NCI-H526 treated with DMSO at 0.1 percent for 48 hours (cell line): ENCODE results near the gene BMP2.

ENCODE experiments used
- DNase-seq: peaks from one replicate; lab custom pipeline; 2025; lab: John Stamatoyannopoulos, UW

BMP2 gene

GRCh38 chr20:6768228-6769140, 998 bp downstream of the BMP2 start:
- no peak for DNase-seq

GRCh38 chr20:6769903-6770785, 2.7 kb downstream of the BMP2 start:
- DNase-seq = no peak

GRCh38 chr20:6770786-6771100, 3.3 kb downstream of the BMP2 start:
- DNase-seq = no peak

GRCh38 chr20:6780433-6781190, 13.1 kb downstream of the BMP2 start:
- DNase-seq = no peak

GRCh38 chr20:6783752-6784151, 16.3 kb downstream of the BMP2 start:
- DNase-seq = no peak

GRCh38 chr20:6784210-6784631, 16.7 kb downstream of the BMP2 start:
- no peak for DNase-seq

GRCh38 chr20:6784767-6785166, 17.3 kb downstream of the BMP2 start:
- no peak for DNase-seq

GRCh38 chr20:6786548-6786947, 19.1 kb downstream of the BMP2 start:
- no peak for DNase-seq

GRCh38 chr20:6792789-6793188, 25.3 kb downstream of the BMP2 start:
- DNase-seq = no peak

- DNase-seq = no peak
Measured at GRCh38 chr20:6802227-6802626, 34.7 kb downstream of the BMP2 start.

GRCh38 chr20:6806275-6806674, 38.8 kb downstream of the BMP2 start:
- no peak for DNase-seq

- DNase-seq = no peak
Measured at GRCh38 chr20:6811262-6812035, 44.0 kb downstream of the BMP2 start.

GRCh38 chr20:6812530-6812929, 45.0 kb downstream of the BMP2 start:
- DNase-seq = no peak

GRCh38 chr20:6814945-6815344, 47.5 kb downstream of the BMP2 start:
- DNase-seq = no peak

- DNase-seq = no peak
Measured at GRCh38 chr20:6818033-6818808, 50.7 kb downstream of the BMP2 start.

- DNase-seq = peak; percentile 9
Measured at GRCh38 chr20:6819599-6819998, 52.1 kb downstream of the BMP2 start.

- no peak for DNase-seq
Measured at GRCh38 chr20:6824401-6824800, 56.9 kb downstream of the BMP2 start.

- no peak for DNase-seq
Measured at GRCh38 chr20:6827472-6827871, 60.0 kb downstream of the BMP2 start.

GRCh38 chr20:6828794-6829423, 61.4 kb downstream of the BMP2 start:
- DNase-seq = peak; percentile 45

GRCh38 chr20:6829510-6830116, 62.1 kb downstream of the BMP2 start:
- no peak for DNase-seq
